Stimulated activated CD8-positive, alpha-beta memory T cell treated with anti-CD3 and anti-CD28 coated beads, Interleukin-2, amount 100 ng/mL, for 1 hour (primary cell): ENCODE measurements around the gene HSD17B7.
"Not testable (repeated sequence)": the region's sequence is repeated elsewhere in the genome, so short reads cannot be mapped to it uniquely, and the experiment has no call there.

ENCODE experiments used
- DNase-seq, 2 donors: peaks; one replicate each; pipeline ENCODE4 v3.0.0-alpha.2; 2020; ENCODE audit warnings: low read depth in 2 of 2

HSD17B7 gene, protein sequence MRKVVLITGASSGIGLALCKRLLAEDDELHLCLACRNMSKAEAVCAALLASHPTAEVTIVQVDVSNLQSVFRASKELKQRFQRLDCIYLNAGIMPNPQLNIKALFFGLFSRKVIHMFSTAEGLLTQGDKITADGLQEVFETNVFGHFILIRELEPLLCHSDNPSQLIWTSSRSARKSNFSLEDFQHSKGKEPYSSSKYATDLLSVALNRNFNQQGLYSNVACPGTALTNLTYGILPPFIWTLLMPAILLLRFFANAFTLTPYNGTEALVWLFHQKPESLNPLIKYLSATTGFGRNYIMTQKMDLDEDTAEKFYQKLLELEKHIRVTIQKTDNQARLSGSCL

DNA sequence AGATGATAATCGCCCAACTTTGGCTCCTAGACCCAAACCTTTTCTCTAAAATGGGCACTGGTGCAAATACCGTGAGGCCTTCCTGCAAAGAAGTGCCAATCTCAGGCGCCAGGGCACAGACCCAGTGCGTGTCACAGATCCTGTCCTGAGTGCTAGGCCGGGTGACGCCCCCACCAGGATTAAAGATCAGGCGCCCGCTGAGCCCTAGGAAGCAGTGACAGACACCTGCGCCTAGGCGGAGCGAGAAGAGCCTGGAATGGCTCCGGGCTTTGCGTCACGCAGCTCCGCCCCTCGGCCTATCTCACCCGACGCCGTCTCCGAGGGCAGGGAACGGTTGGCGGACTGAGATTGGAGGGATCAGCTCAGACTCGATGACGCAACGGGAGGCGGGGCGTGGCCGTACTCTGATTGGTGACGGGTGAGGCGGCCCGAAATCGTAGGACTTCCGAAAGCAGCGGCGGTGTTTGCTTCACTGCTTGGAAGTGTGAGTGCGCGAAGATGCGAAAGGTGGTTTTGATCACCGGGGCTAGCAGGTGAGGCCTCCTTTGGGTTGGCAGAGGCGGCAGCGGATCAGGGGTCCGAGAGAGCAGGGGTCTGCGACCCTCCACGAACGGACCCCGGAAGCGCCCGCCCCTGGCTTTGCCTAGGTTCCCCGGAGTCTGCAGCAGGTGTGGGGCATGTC is at the start of gene HSD17B7:
HSD17B7 (plus strand) TSS at position 400 of the 682 bp plus-strand sequence; CDS start at position 499, 99 bp downstream.
- DNase-seq: peak; percentile 40 to 53

DNA sequence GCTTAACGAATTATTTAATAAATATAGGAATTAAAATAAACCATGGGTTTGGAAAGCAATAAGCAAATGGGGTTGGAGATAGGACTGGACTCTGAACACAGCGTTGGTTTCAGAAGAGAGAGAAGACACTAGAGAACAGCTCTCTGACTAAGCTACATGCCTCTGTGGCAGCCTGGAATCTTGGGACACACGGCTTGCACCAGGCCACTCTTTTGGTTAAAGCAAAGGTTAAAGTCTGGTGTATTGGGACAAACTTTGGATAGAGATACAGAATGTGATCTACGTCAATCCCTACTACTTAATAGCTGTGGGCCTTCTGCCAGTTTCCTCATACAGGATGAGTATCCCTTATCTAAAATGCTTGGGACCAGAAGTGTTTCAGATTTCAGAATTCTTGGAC is 49.7 kb upstream of the HSD17B7 start:
- DNase-seq: no peak

DNA sequence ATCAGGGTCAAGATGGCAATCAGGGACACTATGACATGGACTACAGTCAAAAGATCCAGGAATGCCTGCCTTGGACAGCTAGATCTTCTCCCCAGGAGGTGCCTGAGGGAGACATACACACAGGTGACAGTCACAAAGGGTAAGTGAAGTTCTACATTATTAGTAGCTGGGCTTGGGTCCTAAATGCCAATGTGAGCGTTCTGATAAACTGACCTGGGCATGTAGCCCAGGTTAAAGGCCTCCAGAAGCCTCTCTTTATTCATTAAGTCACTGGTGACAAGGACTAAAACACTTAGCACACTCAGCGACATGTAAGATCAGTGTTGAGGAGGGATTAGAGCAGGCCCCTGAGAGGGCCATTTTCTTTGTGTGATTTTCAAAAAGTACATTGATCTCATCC is 48.9 kb upstream of the HSD17B7 start:
- DNase-seq: no peak

DNA sequence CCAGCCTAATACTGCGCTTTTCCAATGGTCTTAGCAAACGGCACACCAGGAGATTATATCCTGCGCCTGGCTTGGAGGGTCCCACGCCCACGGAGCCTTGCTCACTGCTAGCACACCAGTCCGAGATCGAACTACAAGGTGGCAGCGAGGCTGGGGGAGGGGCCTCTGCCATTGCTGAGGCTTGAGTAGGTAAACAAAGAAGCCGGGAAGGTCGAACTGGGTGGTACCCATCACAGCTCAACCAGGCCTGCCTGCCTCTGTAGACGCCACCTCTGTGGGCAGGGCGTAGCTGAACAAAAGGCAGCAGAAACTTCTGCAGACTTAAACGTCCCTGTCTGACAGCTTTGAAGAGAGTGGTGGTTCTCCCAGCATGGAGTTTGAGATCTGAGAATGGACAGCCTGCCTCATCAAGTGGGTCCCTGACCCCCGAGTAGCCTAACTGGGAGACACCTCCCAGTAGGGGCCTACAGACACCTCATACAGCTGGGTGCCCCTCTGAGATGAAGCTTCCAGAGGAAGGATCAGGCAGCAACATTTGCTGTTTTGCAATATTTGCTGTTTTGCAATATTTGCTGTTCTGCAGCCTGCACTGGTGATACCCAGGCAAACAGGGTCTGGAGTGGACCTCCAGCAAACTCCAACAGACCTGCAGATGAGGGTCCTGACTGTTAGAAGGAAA is 44.1 kb upstream of the HSD17B7 start:
- DNase-seq: not testable (repeated sequence)

DNA sequence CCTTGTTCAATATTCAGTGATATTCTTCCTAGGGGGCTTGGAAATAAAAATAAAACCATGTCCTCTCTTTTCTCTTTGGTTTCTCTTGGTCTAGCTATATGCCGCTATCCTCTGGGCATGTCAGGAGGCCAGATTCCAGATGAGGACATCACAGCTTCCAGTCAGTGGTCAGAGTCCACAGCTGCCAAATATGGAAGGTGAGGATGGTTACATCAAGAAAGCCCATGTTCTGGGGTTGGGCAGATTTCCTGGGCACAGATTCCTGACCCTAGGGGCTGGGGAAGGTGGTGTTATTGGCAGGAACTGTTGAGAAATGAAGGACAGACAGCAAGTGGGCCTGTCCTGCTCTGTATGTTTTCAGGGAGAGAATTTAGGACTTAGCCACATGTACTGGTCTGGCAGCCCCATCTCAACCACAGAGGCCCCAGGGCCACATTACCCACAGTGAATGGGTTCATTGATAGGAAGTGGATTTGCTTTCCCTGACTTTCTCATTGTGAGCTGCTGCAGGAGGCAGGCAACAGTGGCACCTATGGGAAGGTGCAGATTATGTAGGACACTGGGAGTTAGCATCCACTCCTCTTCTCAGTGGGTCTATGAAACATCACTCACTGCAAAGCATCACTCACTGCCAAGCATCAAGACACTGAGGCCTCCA is 37.4 kb upstream of the HSD17B7 start:
- no peak for DNase-seq

DNA sequence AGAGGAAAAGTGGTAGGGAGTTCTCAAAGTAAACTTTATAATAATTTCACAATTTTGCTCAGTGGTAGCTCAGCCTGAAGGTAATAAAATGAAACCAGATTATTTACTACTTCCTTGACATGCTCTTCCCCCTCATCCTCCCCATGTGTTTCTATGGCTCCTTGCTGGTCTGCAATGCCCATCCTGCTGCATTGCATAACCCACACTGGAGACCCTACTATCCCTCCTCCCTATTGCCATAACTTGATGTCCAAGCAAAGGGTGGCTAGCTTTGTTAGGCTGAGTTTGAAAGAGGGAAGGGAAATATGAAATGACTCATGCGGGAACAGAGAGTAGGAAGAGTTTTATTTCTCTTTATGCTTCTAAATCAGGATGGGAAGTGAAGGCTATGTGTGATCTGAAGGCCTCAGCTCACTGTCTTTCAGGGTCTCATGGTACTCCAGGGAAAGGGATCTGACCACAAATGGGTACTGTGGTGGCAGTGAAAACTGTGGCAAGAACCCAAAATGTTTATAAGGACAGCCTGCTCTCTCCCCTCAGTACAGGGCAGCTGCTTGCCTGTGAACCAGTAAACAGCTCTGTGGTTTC is 36.4 kb upstream of the HSD17B7 start:
- no peak for DNase-seq

DNA sequence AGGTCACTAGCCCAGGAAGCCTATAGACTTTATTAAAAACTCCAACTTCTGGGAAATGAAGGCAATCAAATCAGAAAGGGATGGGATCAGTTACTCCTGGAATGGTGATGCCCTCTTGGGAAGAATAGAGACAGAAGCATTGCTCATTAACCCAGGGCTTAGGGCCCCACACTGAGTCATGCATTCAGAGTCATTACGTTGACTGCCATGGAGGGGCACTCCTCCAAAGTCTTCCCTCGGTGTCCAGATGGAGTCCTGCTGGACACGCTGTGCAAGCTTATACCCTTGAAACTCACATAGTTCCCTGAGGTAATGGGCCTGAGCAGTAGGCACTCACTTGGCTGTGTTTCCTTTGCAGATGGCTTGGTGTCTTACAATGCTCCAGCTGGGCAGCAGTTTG is 35.2 kb upstream of the HSD17B7 start:
- no peak for DNase-seq

DNA sequence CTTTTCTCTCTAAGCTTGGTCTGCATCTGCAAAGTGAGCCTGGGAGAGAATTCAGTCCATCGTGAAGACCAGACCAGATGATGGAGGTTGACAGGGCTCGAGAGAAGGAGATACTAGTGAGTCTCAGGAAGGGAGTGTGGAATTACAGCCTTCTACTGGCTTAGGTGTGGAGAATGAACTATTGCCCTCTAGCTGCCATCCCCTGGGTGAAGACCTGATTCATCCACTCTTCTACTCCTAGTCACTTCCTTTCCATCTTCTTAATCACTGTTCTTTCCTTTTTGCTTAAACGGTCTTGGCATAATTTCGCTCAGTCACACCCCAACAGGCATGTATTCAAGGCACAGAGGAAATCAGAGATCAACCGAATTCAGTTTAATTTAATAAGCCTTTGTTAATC is 34.0 kb upstream of the HSD17B7 start:
- DNase-seq: no peak

DNA sequence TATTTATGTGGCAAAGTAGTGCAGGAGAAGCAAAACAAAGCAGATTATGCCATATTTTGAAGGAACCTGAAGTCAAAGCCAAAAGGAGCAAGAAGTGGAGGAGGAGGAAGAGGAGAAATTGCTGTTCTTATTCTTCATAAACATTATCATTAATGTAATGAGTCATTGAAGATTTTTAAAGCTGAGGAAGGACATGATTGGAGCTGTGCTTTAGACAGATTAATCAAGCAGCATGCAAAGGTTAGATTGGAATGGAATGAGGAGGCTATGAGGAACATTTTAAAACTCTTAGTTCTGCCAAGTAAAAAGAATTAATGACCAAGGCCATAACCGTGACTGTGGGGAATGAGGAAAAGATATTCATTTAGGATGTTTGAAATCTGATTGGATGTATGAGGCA is 33.0 kb upstream of the HSD17B7 start:
- DNase-seq: no peak

DNA sequence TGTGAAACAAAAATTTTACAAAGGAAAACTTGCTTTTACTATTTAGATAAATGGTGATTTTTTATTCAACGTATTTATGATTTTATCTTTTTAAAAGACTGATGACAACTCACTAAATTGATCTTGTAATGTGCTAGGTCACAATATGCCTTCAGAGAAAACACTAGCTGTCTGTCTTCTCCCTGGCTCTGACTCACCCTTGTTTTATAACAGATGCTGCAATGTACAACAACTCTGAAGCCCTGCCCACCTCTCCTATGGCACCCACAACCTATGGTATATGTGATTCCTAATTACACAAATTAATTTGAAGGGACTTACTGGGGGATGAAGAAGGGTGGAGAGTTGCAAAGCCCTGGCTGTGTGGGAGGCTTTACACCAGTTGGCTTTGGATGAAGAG is 24.7 kb upstream of the HSD17B7 start:
- no peak for DNase-seq

DNA sequence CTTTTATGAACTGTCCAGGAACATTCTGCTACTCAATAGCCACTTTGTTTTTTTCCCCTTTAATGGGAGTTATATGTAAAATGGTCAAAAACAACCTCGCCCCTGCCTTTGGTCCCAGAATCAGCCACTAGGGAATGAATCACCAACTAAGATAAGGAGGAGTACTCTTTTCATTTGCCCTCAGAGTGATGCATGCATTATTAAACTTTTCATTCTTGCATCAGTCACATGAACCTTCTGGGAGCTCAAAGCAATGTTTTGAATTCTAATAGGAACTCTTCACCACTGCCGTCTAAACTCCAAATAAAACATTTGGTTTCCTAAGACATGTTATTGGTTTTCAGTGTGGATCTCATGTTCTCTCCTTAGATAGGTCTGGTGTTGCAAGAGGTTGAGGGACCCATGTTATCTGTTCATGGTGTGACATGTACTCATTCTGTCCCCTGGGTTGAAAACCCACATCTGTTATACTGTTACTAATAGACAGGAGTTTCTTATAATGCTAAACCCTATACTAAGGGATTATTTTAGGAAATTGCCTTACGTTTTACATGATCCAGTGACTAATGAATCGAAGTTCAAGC is 17.8 kb upstream of the HSD17B7 start:
- no peak for DNase-seq

DNA sequence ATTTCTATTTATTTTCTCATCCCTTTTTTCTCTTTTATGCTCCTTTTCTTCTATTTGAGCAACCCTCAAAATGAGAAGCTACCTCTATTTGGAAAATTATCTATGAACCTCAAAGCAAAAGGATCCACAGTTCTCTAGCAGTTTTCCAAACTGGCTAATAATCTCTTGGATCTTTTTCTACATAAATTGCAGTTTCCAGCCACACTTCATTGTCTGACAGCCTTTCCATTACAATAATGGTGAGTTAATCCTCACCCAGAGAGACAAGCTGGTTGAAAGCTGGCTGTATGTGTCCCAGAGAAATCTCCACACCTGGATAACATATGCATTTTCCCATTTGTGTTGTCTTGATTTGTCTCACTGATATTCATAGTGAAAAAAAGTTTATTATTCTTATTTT is 16.5 kb upstream of the HSD17B7 start:
- no peak for DNase-seq

DNA sequence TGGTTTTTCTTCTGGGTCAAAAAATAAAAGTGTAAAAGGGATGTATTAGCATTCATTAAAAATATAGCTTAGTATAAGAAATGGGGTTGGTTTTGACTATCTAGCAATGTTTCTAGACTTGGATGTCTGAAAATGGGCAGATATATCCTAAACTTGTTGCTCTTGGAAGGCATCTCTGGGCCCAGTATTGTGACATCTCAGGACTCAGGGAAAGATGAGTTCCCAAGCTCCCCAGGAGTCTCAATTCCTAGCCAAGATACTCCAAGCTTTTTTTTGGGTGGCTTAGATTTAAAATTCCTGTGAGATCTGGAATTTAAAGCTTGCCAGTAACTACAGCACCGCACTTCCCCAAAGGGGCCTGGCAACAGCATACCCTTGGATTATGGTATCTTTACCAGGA is 11.5 kb upstream of the HSD17B7 start:
- no peak for DNase-seq

DNA sequence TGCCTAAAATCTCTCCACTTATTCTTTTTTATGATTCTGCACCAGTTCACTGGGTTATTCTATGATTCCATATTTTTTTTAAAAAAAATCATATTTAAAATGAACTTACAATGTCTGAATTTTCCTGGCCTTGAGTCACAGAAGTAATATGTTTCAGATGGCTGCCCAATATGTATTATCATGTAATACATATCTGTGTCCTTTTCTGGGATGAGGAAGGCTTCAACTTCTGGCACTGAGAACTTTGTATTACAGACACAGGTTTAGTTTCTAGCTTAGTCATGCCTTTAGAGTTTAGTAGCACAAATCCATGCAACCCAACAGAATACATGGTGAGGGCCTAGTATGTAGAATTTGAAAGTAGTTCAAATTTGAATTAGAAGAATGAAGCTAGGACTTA is 7.8 kb upstream of the HSD17B7 start:
- DNase-seq: no peak

DNA sequence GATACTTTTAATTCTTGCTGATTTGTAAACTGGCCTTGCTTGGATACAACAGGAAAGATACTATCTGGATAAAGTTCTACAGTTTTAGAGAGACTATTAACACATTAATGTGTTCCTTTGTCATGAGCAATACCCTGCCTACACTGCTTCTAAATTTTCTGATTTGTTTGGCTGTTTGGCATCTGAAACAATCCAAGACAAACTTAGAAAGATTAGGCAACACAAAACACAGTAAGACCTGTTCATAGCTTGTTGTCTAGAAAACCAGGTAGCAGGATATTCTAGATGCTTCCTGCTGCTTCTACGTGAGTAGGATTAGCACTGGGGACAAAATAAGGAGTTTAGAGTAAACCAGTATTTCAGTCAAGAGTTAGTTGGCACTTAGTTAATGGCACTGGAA is 5.6 kb upstream of the HSD17B7 start:
- not testable (repeated sequence) for DNase-seq

DNA sequence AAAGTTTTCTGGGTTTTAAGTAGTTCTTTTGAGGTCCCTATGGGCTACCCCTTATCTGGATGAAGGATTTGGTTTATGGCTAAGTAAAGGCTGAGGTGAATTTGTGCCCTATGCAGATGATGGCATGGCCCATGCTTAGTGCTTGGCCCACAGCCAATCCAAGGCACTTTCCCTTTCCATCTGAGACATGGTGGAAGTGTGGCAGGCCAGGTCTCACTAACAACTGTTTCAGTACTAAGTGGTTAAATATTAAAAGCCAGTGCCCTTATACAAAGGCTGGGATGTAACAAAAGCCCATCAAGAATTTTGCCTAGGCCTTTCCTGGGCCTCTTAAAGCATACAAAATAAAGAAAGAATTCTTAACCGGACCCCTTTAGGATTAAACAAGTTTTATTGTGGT is 1.7 kb upstream of the HSD17B7 start:
- DNase-seq: not testable (repeated sequence)

DNA sequence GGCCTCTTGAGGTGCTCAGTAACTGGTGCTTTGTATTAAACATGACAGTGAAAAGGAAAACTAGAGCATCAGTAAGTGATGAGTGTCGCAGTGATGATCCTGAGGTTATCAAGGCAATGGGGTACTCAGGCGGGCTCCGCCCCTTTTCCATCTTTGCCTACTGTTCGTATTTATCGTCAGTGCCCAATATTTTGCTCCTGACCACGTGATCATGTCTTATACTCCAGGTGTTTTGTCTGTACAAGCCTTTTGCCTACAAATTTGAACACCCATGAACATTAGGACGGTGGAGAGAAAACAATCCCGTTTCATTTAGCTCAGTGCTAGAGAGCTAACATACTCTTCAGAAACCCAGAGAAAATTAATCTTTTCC is 469 bp downstream of the HSD17B7 start:
- not testable (repeated sequence) for DNase-seq

DNA sequence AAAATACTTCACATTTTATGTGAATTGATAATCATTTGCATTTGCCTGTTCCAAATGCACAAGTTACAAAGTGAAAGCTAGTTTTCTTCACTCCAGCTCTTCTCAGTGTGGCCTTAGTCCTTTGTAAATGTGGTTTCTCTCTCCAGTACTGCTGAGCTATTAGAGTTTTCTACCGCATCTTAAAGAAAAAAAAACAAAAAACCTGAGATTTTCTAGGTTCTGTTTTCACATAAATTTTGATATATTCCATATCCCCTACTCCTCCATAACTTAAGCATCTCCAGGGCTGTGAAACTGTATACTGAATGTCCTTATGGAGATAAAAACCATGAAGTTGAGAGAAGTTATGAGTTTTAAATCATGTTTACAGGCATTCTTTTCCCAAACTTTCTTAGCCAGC is 3.8 kb downstream of the HSD17B7 start:
- DNase-seq: not testable (repeated sequence)

DNA sequence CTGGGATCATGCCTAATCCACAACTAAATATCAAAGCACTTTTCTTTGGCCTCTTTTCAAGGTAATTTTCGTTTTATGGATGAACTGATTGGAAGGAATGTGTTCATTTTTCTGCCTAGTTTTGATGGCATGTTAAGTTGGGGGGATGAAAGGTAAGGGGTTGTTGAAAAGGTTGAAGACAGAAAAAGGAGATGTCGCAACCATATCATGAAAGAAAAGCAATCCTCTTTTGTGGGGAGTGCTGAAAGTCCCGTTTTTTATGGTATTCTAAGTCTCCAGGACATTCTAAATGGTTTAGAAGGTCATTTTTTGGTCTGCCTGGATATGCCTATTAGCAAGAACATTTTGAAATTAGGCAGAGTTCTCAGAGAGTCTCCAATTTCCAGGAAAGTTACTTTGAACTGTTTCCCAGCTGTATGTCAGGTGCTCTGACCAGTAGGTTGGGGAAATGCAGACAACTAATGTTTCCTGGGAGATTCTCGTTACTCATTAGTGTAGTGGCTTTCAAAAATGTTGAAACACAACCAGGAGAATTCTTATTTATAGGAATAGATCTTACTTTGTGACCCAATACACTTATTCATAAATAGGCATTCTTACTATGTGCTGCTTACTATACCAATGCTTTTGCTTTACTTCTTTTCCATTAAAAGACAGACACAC is 6.2 kb downstream of the HSD17B7 start:
- DNase-seq: not testable (repeated sequence)

DNA sequence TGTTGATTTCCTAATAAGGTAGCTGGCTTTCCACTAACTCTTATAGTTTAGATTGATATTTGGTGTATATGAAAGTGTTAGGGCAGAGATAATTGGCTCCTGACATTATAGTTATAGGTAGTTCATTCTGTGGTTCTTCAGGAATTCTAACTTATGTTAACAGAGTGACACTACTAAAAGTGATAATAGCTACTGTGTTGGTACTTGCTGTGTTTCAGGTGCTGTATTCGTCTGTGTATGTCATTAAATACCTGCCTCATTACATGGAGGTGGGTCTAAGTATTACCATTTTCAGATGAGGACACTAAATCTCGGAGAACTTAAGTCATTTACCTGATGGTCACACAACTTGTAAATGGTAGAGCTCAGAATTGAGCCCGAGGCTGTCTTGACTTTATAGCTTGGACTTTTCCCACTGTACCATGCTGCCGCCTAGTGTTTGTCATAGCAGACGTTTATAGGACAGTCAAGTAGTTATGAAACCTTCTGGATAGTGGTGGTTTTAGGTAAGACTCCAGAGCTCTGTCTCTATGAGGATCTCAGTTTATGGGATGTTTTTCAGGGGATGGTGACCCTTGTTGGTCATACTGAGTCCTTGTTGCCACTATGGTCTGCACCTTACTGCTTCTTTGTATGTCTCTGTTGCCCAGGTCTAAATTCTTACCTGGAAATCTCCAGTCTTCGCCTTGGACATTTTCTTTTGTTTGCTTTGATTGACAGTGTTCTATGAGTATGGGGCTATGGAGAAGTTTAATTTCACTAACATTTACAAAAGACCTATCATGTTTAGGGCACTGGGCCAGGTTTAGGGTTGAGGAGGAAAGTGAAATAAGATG is 9.7 kb downstream of the HSD17B7 start:
- not testable (repeated sequence) for DNase-seq
